Activated naive CD8-positive, alpha-beta T cell (primary cell): ENCODE measurements around the gene TET3.

Source experiments
- H3K27ac Mint-ChIP-seq: one replicate; pipeline ENCODE4 v1.8.0; 2021; ENCODE audit warnings: mixed read lengths
- H3K27me3 Mint-ChIP-seq: one replicate; pipeline ENCODE4 v1.8.0; 2021; ENCODE audit warnings: mixed read lengths
- H3K36me3 Mint-ChIP-seq: one replicate; pipeline ENCODE4 v1.8.0; 2021; ENCODE audit warnings: mixed read lengths
- H3K4me1 Mint-ChIP-seq: one replicate; pipeline ENCODE4 v1.8.0; 2021; ENCODE audit warnings: low read depth, mixed read lengths
- H3K4me3 Mint-ChIP-seq: one replicate; pipeline ENCODE4 v1.8.0; 2021; ENCODE audit warnings: mild to moderate bottlenecking, mixed read lengths
- H3K9me3 Mint-ChIP-seq: one replicate; pipeline ENCODE4 v1.8.0; 2021; ENCODE audit warnings: low read depth, mixed read lengths

The TET3 gene

DNA sequence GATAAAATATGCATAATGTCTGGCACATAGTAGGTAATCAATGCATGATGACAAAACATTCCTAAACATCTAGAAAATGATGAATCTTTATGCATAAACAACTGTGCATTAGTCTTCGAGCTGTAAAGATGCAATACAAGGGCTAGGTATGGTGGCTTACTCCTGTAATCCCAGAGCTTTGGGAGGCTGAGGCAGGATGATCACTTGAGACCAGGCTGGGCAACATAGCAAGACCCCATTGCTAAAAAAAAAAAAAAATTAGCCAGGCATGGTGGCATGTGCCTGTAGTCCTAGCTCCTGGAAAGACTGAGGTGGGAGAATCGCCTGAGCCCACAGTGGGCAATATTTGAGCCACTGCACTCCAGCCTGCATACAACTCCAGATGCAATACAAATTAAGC is 5.3 kb downstream of the TET3 start:
- Mint-ChIP-seq H3K27ac (no peak overlapping the region), H3K36me3 (peaks cover 31% of the 10 kb centered on the region)

DNA sequence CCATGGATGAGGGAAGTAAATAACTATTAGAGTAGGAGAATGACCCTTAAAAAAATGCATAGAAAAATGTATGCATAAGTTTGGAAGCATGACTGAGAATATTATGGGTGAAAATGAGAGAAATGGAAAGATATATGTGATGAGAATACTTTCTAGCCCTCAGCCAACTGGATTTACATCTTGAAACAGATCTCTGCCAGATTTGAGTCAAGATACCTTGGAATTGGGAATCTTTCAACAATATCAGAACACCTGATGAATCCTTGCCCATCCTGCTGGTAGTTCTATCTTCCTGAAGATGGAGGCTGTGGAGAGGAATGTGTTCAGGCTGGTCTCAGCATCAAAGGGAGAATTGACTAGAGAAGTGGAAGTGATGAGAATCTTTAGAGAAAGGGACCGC is 5.8 kb downstream of the TET3 start:
- Mint-ChIP-seq H3K27ac (peak overlapping the region; percentile 48), H3K4me3 (peak overlapping the region; percentile 4), H3K9me3 (peaks cover 3% of the 10 kb centered on the region), H3K4me1 (peaks cover 79% of the 10 kb centered on the region), H3K27me3 (no peaks in the 10 kb centered on the region), H3K36me3 (peaks cover 31% of the 10 kb centered on the region)

More for the DNA sequence above, 5.3 kb downstream of the TET3 start:
- H3K27me3 Mint-ChIP-seq = no peaks in the 10 kb centered on the region
- H3K4me1 Mint-ChIP-seq = peaks cover 75% of the 10 kb centered on the region
- peak overlapping the region; percentile 93 for H3K4me3 Mint-ChIP-seq
- peaks cover 3% of the 10 kb centered on the region for H3K9me3 Mint-ChIP-seq

DNA sequence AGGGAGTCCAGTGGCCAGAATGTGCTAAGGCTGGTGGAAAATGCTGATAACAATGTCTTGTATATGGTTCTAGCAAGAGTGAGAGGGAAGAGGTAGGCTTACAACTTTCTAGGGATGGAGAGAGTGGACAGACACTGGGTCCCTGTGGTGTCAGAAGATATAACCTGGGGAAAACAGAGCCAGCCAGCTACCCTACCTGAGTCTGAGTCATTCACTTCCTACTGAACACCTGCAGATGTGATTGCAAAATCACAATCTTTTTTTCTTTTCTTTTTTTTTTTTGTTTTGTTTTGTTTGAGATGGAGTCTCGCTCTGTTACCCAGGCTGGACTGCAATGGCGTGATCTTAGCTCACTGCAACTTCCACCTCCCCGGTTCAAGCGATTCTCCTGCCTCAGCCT is 7.3 kb downstream of the TET3 start:
- peaks cover 28% of the 10 kb centered on the region for H3K36me3 Mint-ChIP-seq
- peaks cover 80% of the 10 kb centered on the region for H3K4me1 Mint-ChIP-seq
- no peaks in the 10 kb centered on the region for H3K27me3 Mint-ChIP-seq
- H3K4me3 Mint-ChIP-seq = peak overlapping the region; percentile 41
- H3K9me3 Mint-ChIP-seq = peaks cover 3% of the 10 kb centered on the region
- peak overlapping the region; percentile 10 for H3K27ac Mint-ChIP-seq

DNA sequence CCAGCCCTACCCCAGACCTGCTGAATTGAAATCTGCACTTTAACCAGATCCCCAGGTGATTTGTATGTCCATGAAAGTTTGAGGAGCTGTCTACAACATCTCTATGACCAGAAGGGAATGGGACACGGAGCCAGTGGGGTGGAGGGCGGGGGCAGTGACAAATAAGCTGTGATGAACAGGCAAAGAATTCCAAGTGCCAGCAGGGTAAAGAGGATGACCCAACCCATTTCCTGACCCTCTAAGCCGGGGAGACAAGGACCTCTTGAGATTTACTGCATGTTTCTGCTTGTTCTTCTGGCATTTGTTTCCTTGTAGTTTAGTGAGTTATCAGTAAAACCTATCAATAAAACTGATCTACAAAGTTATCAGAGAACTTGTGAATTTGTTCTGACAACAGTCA is 8.7 kb downstream of the TET3 start:
- peaks cover 80% of the 10 kb centered on the region for H3K4me1 Mint-ChIP-seq
- peaks cover 25% of the 10 kb centered on the region for H3K36me3 Mint-ChIP-seq
- H3K27ac Mint-ChIP-seq = peak overlapping the region; percentile 38
- peak overlapping the region; percentile 17 for H3K4me3 Mint-ChIP-seq
- peaks cover 3% of the 10 kb centered on the region for H3K9me3 Mint-ChIP-seq
- no peaks in the 10 kb centered on the region for H3K27me3 Mint-ChIP-seq

GRCh38 chr2:73993778-73994177 is 9.1 kb downstream of the TET3 start:
- Mint-ChIP-seq H3K27me3 (no peaks in the 10 kb centered on the region), H3K4me1 (peaks cover 81% of the 10 kb centered on the region), H3K4me3 (peak overlapping the region; percentile 17), H3K9me3 (peaks cover 3% of the 10 kb centered on the region), H3K36me3 (peaks cover 22% of the 10 kb centered on the region), H3K27ac (peak overlapping the region; percentile 38)

DNA sequence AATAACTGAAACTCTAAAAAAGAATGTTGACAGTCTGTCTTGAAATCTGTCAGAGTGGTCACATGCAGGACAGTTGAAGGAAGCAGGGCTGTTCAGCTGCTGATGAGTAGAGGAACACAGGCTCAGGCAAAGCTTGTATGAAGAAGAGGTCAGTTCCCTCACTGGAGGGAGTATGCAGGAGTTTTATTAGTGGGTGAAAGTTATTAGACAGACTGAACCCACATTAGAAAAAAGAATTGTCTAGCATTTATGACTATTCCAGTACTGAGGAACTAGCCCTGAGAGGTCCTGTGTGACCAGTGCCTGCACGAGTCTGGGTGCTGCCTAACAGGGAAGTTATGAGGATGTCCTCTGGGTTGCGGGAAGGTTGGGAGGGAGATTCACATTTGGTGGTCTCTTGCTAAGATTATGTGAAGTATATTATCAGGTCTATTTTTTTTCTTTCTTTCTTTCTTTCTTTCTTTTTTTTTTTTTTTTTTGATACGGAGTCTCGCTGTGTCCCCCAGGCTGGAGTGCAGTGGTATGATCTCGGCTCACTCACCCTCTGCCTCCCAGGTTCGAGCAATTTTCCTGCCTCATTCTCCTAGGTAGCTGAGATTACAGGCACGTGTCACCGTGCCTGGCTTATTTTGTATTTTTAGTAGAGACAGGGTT is 9.6 kb downstream of the TET3 start:
- Mint-ChIP-seq H3K4me1 (peaks cover 81% of the 10 kb centered on the region), H3K27ac (peak overlapping the region; percentile 38), H3K9me3 (peaks cover 3% of the 10 kb centered on the region), H3K27me3 (no peaks in the 10 kb centered on the region), H3K36me3 (peaks cover 20% of the 10 kb centered on the region), H3K4me3 (peak overlapping the region; percentile 17)

GRCh38 chr2:73995810-73996209 is 11.1 kb downstream of the TET3 start:
- Mint-ChIP-seq H3K27ac (no peak overlapping the region), H3K9me3 (peaks cover 3% of the 10 kb centered on the region), H3K36me3 (peaks cover 9% of the 10 kb centered on the region), H3K4me3 (no peak overlapping the region), H3K4me1 (peaks cover 81% of the 10 kb centered on the region), H3K27me3 (no peaks in the 10 kb centered on the region)

- peak overlapping the region; percentile 13 for H3K27ac Mint-ChIP-seq
- H3K36me3 Mint-ChIP-seq = peaks cover 3% of the 10 kb centered on the region
- no peaks in the 10 kb centered on the region for H3K9me3 Mint-ChIP-seq
- H3K4me1 Mint-ChIP-seq = peaks cover 86% of the 10 kb centered on the region
- H3K4me3 Mint-ChIP-seq = no peak overlapping the region
- no peaks in the 10 kb centered on the region for H3K27me3 Mint-ChIP-seq
Observed at GRCh38 chr2:73997813-73998212, 13.1 kb downstream of the TET3 start.

DNA sequence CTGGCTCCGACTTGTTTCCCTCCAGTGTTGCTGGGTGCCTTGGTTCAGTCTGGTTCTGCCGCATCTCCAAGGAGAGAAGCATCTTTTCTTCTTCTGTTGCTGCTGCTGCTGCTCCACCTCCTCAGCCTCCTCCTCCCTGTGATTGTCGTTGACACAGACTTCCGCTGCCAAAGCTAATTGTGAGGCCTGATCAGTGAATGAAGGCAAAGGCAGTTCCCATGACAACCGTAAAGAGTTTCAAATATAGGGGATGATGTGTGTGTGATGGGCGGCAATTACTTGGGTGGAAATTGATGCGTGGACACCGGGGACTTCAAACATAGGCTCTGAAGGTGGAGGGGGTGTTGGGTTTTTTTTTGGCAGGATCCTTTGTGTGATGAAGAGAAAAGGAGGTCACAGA is 13.7 kb downstream of the TET3 start:
- Mint-ChIP-seq H3K9me3 (no peaks in the 10 kb centered on the region), H3K27ac (peak overlapping the region; percentile 13), H3K4me3 (peak overlapping the region; percentile 11), H3K4me1 (peaks cover 83% of the 10 kb centered on the region), H3K27me3 (no peaks in the 10 kb centered on the region), H3K36me3 (peaks cover 3% of the 10 kb centered on the region)

- Mint-ChIP-seq H3K36me3 (no peaks in the 10 kb centered on the region), H3K27me3 (no peaks in the 10 kb centered on the region), H3K4me1 (peaks cover 83% of the 10 kb centered on the region), H3K27ac (peak overlapping the region; percentile 89), H3K4me3 (peak overlapping the region; percentile 11), H3K9me3 (no peaks in the 10 kb centered on the region)
Observed at GRCh38 chr2:73998933-73999332, 14.2 kb downstream of the TET3 start.

DNA sequence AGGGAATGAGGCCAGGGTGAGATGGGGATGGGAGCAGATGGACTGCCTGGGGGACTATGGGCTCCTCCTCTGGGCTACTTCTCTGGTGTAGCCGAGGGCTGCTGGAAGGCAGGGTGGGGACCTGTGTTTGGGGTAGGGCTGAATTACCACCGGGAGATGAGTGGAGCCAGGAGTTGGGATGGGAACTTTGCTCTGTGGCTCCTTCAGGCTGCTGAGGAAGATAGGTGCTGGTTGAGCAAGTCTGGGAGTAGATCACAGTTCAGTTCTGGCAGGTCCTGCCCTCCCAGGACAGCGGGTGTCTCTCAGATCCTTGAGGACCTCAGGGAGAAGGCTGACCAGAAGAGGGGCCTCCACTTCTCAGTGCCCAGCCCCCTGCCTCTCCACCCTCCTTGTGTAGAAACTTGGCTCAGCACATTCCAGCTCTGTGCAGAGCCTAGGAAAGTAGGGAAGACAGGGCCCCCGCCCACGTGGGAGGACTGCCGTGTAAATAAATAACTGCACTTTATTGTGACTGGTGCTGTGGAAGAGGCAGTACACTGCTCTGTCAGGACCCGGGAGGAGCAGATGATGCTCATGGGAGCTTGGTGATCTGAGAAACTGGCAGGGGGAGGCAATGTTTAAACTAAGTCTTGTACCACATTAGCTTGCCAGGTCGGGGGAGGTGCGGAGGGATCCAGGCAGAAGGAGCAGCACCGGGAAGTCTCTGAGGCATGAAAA is 15.3 kb downstream of the TET3 start:
- H3K4me3 Mint-ChIP-seq = peak overlapping the region; percentile 39
- peak overlapping the region; percentile 72 for H3K27ac Mint-ChIP-seq
- peaks cover 84% of the 10 kb centered on the region for H3K4me1 Mint-ChIP-seq
- H3K27me3 Mint-ChIP-seq = no peaks in the 10 kb centered on the region
- no peaks in the 10 kb centered on the region for H3K9me3 Mint-ChIP-seq
- H3K36me3 Mint-ChIP-seq = no peaks in the 10 kb centered on the region

DNA sequence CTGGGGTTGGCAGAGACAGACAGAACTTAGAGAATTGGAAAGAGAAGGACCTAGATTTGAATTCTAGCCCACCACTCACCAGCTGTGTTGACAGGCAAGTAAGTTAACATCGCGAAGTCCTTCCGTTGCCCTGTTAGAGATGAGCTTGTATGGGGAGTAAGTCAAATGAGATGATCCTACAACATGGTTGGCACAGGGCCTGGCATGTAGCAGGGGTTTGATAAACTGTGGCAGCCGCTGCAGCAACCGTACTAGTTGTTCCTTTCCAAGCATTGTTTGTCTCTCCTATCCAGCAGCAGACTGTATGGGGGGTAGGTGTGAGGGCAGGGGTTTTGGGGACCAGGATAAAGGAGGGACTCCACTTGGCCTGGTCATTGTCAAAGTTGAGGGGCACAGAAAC is 16.0 kb downstream of the TET3 start:
- no peaks in the 10 kb centered on the region for H3K36me3 Mint-ChIP-seq
- peak overlapping the region; percentile 72 for H3K27ac Mint-ChIP-seq
- peak overlapping the region; percentile 39 for H3K4me3 Mint-ChIP-seq
- H3K4me1 Mint-ChIP-seq = peaks cover 84% of the 10 kb centered on the region
- H3K9me3 Mint-ChIP-seq = no peaks in the 10 kb centered on the region
- no peaks in the 10 kb centered on the region for H3K27me3 Mint-ChIP-seq

DNA sequence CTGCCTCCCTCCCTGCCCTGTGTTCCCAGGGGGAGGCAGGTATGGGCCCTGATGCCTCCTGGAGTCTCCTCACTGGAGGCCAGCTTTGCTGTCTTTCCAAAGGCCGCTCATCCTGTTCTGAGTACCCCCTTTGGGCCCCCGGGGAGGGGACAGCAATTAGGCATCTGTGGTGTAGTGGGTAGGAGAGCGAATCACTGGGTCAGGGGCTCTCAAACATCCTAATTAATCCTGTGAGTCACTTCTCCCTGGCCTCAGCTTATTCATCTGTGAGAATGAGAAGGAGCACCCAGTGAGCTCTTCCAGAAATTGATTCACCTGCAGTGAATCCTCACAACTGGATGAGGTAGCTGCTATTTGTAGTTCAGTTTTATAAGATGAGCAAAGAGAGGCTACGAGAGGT is 16.4 kb downstream of the TET3 start:
- H3K27ac Mint-ChIP-seq = peak overlapping the region; percentile 54
- H3K4me3 Mint-ChIP-seq = peak overlapping the region; percentile 87
- no peaks in the 10 kb centered on the region for H3K9me3 Mint-ChIP-seq
- no peaks in the 10 kb centered on the region for H3K27me3 Mint-ChIP-seq
- no peaks in the 10 kb centered on the region for H3K36me3 Mint-ChIP-seq
- H3K4me1 Mint-ChIP-seq = peaks cover 84% of the 10 kb centered on the region

- H3K36me3 Mint-ChIP-seq = no peaks in the 10 kb centered on the region
- H3K27ac Mint-ChIP-seq = peak overlapping the region; percentile 54
Observed at GRCh38 chr2:74001781-74002504, 17.2 kb downstream of the TET3 start.

More at GRCh38 chr2:74001781-74002504, 17.2 kb downstream of the TET3 start:
- Mint-ChIP-seq H3K4me3 (peak overlapping the region; percentile 87), H3K4me1 (peaks cover 82% of the 10 kb centered on the region), H3K27me3 (no peaks in the 10 kb centered on the region), H3K9me3 (no peaks in the 10 kb centered on the region)
